Measurements from ENCODE around the gene P2RX4. TPM values are rescaled to one million over a fixed set of nuclear protein-coding genes. Genes with fewer than 3 reads are reported as not detected.

P2RX4 gene
- total and polyA plus RNA-seq, 9 of the 15 experiments (the other 6 are each of a cell fraction or from before 2014, with no cell fraction given): 6.6 to 21.5 (median 11.7) TPM

DNA sequence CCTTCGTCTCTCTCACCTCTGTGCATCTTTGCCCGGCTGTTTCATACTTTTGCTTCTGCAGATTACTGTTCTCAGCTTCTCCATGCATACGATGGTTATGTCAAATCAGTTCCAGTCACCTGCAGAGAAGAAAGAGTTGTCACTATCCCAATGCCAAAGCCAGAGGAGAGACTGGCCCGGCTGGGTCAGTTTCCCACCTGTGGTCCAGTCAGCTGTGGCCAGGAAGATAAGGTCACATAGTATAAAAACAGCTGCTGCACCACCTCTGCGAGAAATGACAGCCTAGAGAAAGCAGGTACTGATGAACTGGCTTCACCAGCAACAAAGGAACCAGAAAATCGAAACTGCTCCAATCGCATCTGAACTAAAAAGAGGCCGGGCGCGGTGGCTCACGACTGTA, 6.4 kb upstream of the P2RX4 start:
- H3K4me1 ChIP-seq (replicated peaks in 1 of 2; ENCODE audit: control insufficient read depth in 2 of 2, insufficient read depth in 2 of 2, low read length in 2 of 2): peaks cover 5 to 26% of the 10 kb centered on the region in 2 experiments; a peak in 3 of 5 replicates
- no peaks in the 10 kb centered on the region for H3K36me3 ChIP-seq (ENCODE audit: control insufficient read depth, insufficient read depth, low read length)
- H3K9me3 ChIP-seq (replicated peaks; ENCODE audit: control insufficient read depth, insufficient read depth, low read depth, low read length): no peaks in the 10 kb centered on the region
- FAIRE-seq: no peak
- in situ Hi-C loops (cut with MboI): no loop called here
- H2AFZ ChIP-seq (ENCODE audit: low read depth, low read length): peak overlapping the region; percentile 66
- H3K27ac ChIP-seq (ENCODE audit: extremely low read depth, low read depth, low read length): no peak overlapping the region; the same call in 2 of the 3 replicates
- peak overlapping the region; percentile 42; the same call in 1 of the 2 replicates for H3K4me2 ChIP-seq (ENCODE audit: insufficient read depth, low read length)
- H3K4me3 ChIP-seq: no peak overlapping the region
- H4K20me1 ChIP-seq (replicated peaks; ENCODE audit: control insufficient read depth, insufficient read depth, low read length): no peaks in the 10 kb centered on the region
- H3K9me1 ChIP-seq (ENCODE audit: control insufficient read depth, insufficient read depth, low read length): no peaks in the 10 kb centered on the region
- H3K79me2 ChIP-seq (ENCODE audit: control insufficient read depth, insufficient read depth, low read length): no peaks in the 10 kb centered on the region
- ChIA-PET POLR2A (interaction anchor here (0.5 to 1.2 kb wide), 7 partner anchors 12 to 59 kb away, joined by 3 to 5 read pairs (median 3); no protein-coding TSS in a partner anchor), CTCF (ENCODE audit: low intra/inter-chr PET ratio) (no interaction called here)
- intact Hi-C loops (cut with micrococcal nuclease): no loop called here
- ATAC-seq: peak; percentile 37; the same call in 2 of the 3 replicates
- WGBS (ENCODE audit: insufficient coverage, low coverage, missing lambda C conversion rate): 45% methylated on average over 11 of the region's 11 CpGs
- H3K9ac ChIP-seq (ENCODE audit: insufficient read depth in 1 of 2, low read depth in 2 of 2, low read length in 2 of 2): 0 out of 4 replicates have a peak overlapping the region, but pooled peaks of 1 of the 2 experiments have one; percentile 40
- DNase-seq (ENCODE audit: extremely low read depth in 1 of 4, low spot score in 3 of 4): no peak
- no TSS peak for BruUV-seq (replicated peaks)
- no peaks in the 10 kb centered on the region for H3K27me3 ChIP-seq (ENCODE audit: control insufficient read depth in 2 of 2, insufficient read depth in 2 of 2, low read length in 2 of 2)
- TF ChIP-seq, protein P1, sequence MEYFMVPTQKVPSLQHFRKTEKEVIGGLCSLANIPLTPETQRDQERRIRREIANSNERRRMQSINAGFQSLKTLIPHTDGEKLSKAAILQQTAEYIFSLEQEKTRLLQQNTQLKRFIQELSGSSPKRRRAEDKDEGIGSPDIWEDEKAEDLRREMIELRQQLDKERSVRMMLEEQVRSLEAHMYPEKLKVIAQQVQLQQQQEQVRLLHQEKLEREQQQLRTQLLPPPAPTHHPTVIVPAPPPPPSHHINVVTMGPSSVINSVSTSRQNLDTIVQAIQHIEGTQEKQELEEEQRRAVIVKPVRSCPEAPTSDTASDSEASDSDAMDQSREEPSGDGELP (CRISPR knock-in tag; IDR thresholded peaks at IDR 0.05; ENCODE audit: borderline replicate concordance): peak; percentile 75; the same call in 1 of the 2 replicates
- TF ChIP-seq, protein P2, sequence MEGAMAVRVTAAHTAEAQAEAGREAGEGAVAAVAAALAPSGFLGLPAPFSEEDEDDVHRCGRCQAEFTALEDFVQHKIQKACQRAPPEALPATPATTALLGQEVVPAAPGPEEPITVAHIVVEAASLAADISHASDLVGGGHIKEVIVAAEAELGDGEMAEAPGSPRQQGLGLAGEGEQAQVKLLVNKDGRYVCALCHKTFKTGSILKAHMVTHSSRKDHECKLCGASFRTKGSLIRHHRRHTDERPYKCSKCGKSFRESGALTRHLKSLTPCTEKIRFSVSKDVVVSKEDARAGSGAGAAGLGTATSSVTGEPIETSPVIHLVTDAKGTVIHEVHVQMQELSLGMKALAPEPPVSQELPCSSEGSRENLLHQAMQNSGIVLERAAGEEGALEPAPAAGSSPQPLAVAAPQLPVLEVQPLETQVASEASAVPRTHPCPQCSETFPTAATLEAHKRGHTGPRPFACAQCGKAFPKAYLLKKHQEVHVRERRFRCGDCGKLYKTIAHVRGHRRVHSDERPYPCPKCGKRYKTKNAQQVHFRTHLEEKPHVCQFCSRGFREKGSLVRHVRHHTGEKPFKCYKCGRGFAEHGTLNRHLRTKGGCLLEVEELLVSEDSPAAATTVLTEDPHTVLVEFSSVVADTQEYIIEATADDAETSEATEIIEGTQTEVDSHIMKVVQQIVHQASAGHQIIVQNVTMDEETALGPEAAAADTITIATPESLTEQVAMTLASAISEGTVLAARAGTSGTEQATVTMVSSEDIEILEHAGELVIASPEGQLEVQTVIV (CRISPR knock-in tag; IDR thresholded peaks at IDR 0.05; ENCODE audit: borderline replicate concordance): no peak
- no peak for TF ChIP-seq RCOR1 (IDR thresholded peaks at IDR 0.05; ENCODE audit: borderline replicate concordance in 1 of 2, low read depth in 2 of 2, low read length in 2 of 2)
- TF ChIP-seq ARID1B (IDR thresholded peaks at IDR 0.05): 0 out of 2 replicates have a peak, but pooled peaks have one; percentile 10
- TF ChIP-seq CTBP1 (IDR thresholded peaks at IDR 0.05; ENCODE audit: borderline replicate concordance): 0 out of 2 replicates have a peak, but pooled peaks have one; percentile 36
- TF ChIP-seq ZKSCAN8 (CRISPR knock-in tag; IDR thresholded peaks at IDR 0.05): no peak
- no peak for TF ChIP-seq DACH1 (IDR thresholded peaks at IDR 0.05; ENCODE audit: partially characterized antibody)
- TF ChIP-seq ESRRA (IDR thresholded peaks at IDR 0.05; ENCODE audit: borderline replicate concordance, low read depth): 0 out of 2 replicates have a peak, but pooled peaks have one; percentile 11
- TF ChIP-seq, protein P3, sequence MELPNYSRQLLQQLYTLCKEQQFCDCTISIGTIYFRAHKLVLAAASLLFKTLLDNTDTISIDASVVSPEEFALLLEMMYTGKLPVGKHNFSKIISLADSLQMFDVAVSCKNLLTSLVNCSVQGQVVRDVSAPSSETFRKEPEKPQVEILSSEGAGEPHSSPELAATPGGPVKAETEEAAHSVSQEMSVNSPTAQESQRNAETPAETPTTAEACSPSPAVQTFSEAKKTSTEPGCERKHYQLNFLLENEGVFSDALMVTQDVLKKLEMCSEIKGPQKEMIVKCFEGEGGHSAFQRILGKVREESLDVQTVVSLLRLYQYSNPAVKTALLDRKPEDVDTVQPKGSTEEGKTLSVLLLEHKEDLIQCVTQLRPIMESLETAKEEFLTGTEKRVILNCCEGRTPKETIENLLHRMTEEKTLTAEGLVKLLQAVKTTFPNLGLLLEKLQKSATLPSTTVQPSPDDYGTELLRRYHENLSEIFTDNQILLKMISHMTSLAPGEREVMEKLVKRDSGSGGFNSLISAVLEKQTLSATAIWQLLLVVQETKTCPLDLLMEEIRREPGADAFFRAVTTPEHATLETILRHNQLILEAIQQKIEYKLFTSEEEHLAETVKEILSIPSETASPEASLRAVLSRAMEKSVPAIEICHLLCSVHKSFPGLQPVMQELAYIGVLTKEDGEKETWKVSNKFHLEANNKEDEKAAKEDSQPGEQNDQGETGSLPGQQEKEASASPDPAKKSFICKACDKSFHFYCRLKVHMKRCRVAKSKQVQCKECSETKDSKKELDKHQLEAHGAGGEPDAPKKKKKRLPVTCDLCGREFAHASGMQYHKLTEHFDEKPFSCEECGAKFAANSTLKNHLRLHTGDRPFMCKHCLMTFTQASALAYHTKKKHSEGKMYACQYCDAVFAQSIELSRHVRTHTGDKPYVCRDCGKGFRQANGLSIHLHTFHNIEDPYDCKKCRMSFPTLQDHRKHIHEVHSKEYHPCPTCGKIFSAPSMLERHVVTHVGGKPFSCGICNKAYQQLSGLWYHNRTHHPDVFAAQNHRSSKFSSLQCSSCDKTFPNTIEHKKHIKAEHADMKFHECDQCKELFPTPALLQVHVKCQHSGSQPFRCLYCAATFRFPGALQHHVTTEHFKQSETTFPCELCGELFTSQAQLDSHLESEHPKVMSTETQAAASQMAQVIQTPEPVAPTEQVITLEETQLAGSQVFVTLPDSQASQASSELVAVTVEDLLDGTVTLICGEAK (IDR thresholded peaks at IDR 0.05): no peak
- TF ChIP-seq, protein P3 (CRISPR knock-in tag; IDR thresholded peaks at IDR 0.05): no peak
